ENCODE data around the gene CCN2. TPM values are rescaled to one million over a fixed set of nuclear protein-coding genes. Genes with fewer than 3 reads are reported as not detected.

Gene CCN2
- total RNA-seq, 1 donor from 2014 or later, result 1,253 TPM

GRCh38 chr6:131898718-131899117, 52.5 kb downstream of the CCN2 start:
- Histone ChIP-seq H3K9me3 (ENCODE audit: insufficient read depth, low read depth, low read length) (peaks cover 4% of the 10 kb centered on the region), H3K79me2 (ENCODE audit: insufficient read depth, low read length) (no peaks in the 10 kb centered on the region), H4K20me1 (ENCODE audit: insufficient read depth, low read length) (no peaks in the 10 kb centered on the region), H3K9ac (ENCODE audit: low read length) (no peak overlapping the region), H3K36me3 (ENCODE audit: insufficient read depth, low read length) (no peaks in the 10 kb centered on the region), H3K27ac (ENCODE audit: low read depth, low read length) (no peak overlapping the region), H3K4me1 (ENCODE audit: insufficient read depth, low read length) (no peaks in the 10 kb centered on the region), H2AFZ (ENCODE audit: low read depth, low read length) (no peak overlapping the region), H3K4me2 (ENCODE audit: low read length) (no peak overlapping the region), H3K27me3 (ENCODE audit: insufficient read depth, low read length) (no peaks in the 10 kb centered on the region), H3K4me3 (ENCODE audit: insufficient read depth, low read depth, low read length) (no peak overlapping the region)
- Mint-ChIP-seq H3K27ac (ENCODE audit: unreplicated experiment) (no peak overlapping the region), H3K9me3 (ENCODE audit: unreplicated experiment) (peaks cover 8% of the 10 kb centered on the region), H3K36me3 (ENCODE audit: low read depth, unreplicated experiment) (peaks cover 1% of the 10 kb centered on the region), H3K4me1 (ENCODE audit: low read depth, unreplicated experiment) (peaks cover 4% of the 10 kb centered on the region), H3K4me3 (ENCODE audit: unreplicated experiment) (no peak overlapping the region), H3K27me3 (ENCODE audit: low read depth, unreplicated experiment) (no peaks in the 10 kb centered on the region)
- DNase-seq (ENCODE audit: low read depth) (no peak), FAIRE-seq (no peak)
- TF ChIP-seq EZH2 (IDR thresholded peaks at IDR 0.05; ENCODE audit: insufficient read depth, low read length) (no peak), CTCF (IDR thresholded peaks at IDR 0.05; ENCODE audit: insufficient read depth, low read depth, low read length) (no peak)

Other genes starting within 250 kb of the CCN2 start
- not detected in 2 replicates for gene OR2A4, start 250.0 kb downstream of the CCN2 start, total RNA-seq
- not detected in 2 replicates for gene CTAGE9, start 240.4 kb downstream of the CCN2 start, total RNA-seq
- 7.1 and 8.9 TPM in 2 replicates for gene ENPP1, start 143.4 kb downstream of the CCN2 start, total RNA-seq